SK-N-SH (cell line): ENCODE measurements around the gene GJD3. TPM values are rescaled to one million over a fixed set of nuclear protein-coding genes. Genes with fewer than 3 reads are reported as not detected.

ENCODE experiments used
- CTCF ChIA-PET: fragments of 300-600, 350-600 bp; formaldehyde crosslinking; extraction: SDS; loops from one replicate; lab custom pipeline; 2021; lab: Yijun Ruan, JAX
- POLR2A ChIA-PET: fragments of 350-600 bp; sonication (Branson Sonifier 250); formaldehyde crosslinking; extraction: SDS; loops from one replicate; lab custom pipeline; 2020; ENCODE audit warnings: antibody characterized with exemption, inconsistent platforms; lab: Yijun Ruan, JAX
- DNase-seq: peaks from one replicate; pipeline ENCODE4 v3.0.0; 2012
- H2AFZ ChIP-seq: fragments of 200-600 bp; sonication (generic); 2 replicates; pipeline ENCODE4 v1.8.1; 2016; ENCODE audit warnings: antibody characterized with exemption, mild to moderate bottlenecking, low read depth
- H3F3A ChIP-seq: fragments of 200-600 bp; sonication (generic); replicated peaks from 2 replicates; pipeline ENCODE3; 2016; ENCODE audit warnings: antibody characterized with exemption, mild to moderate bottlenecking; ENCODE audit not compliant: insufficient read depth
- H3K27ac ChIP-seq, 2 experiments: fragments of 200-500 bp in 1 of 2; fragments of 200-600 bp in 1 of 2; sonication (Bioruptor generic) in 1 of 2; sonication (generic), shearing (Covaris generic) in 1 of 2; 2 replicates each; pipeline versions ENCODE4 v1.5.1 to v1.6.1; 2014 to 2016; ENCODE audit warnings: low read depth in 2 of 2, inconsistent platforms in 1 of 2, low read length in 1 of 2, mild to moderate bottlenecking in 1 of 2, mixed read lengths in 1 of 2
- H3K27me3 ChIP-seq: fragments of 200-600 bp; sonication (generic), shearing (Covaris generic); 2 replicates; pipeline ENCODE4 v1.6.1; 2016; ENCODE audit warnings: mixed run types; ENCODE audit not compliant: insufficient read depth
- H3K36me3 ChIP-seq, 2 experiments: fragments of 200-500 bp in 1 of 2; fragments of 200-600 bp in 1 of 2; sonication (Bioruptor generic) in 1 of 2; sonication (generic) in 1 of 2; replicated peaks in 1 of 2; 2 replicates each; pipeline versions ENCODE3 to v1.5.1; 2014 to 2016; ENCODE audit warnings: low read length in 1 of 2, mild to moderate bottlenecking in 1 of 2; ENCODE audit not compliant: insufficient read depth in 2 of 2, control insufficient read depth in 1 of 2
- H3K4me1 ChIP-seq, 2 experiments: fragments of 200-500 bp in 1 of 2; fragments of 200-600 bp in 1 of 2; sonication (Bioruptor generic) in 1 of 2; sonication (generic), shearing (Covaris generic) in 1 of 2; 2 replicates each; pipeline versions ENCODE4 v1.5.1 to v1.6.1; 2014 to 2016; ENCODE audit warnings: low read depth in 1 of 2, low read length in 1 of 2, mixed run types in 1 of 2; ENCODE audit not compliant: insufficient read depth in 2 of 2, control insufficient read depth in 1 of 2
- H3K4me2 ChIP-seq: fragments of 200-600 bp; sonication (generic), shearing (Covaris generic); 2 replicates; pipeline ENCODE4 v1.6.1; 2017; ENCODE audit warnings: mixed run types
- H3K4me3 ChIP-seq, 2 experiments: fragments of 200-500 bp in 1 of 2; fragments of 200-600 bp in 1 of 2; sonication (Bioruptor generic) in 1 of 2; sonication (generic), shearing (Covaris generic) in 1 of 2; 2 replicates each; pipeline versions ENCODE4 v1.5.1 to v1.8.1; 2014 to 2016; ENCODE audit warnings: low read depth in 2 of 2, inconsistent platforms in 1 of 2, low read length in 1 of 2, mild to moderate bottlenecking in 1 of 2, mixed read lengths in 1 of 2, moderate library complexity in 1 of 2
- H3K79me2 ChIP-seq: fragments of 200-600 bp; sonication (generic); 2 replicates; pipeline ENCODE4 v1.8.1; 2017; ENCODE audit warnings: mild to moderate bottlenecking; ENCODE audit not compliant: insufficient read depth
- H3K9ac ChIP-seq: fragments of 200-600 bp; sonication (generic); 2 replicates; pipeline ENCODE4 v1.6.1; 2017; ENCODE audit warnings: mixed run types
- H3K9me2 ChIP-seq: fragments of 200-600 bp; sonication (generic); 2 replicates; pipeline ENCODE4 v1.6.1; 2017; ENCODE audit warnings: mixed run types
- H3K9me3 ChIP-seq: fragments of 200-600 bp; sonication (generic); 2 replicates; pipeline ENCODE4 v1.6.1; 2017; ENCODE audit warnings: mixed run types, mild to moderate bottlenecking, moderate library complexity
- H4K20me1 ChIP-seq: fragments of 200-600 bp; sonication (generic); 2 replicates; pipeline ENCODE4 v1.6.1; 2017; ENCODE audit warnings: mild to moderate bottlenecking, mixed run types; ENCODE audit not compliant: insufficient read depth
- CHD2 ChIP-seq: fragments of 150-350 bp; IDR thresholded peaks from 2 replicates; pipeline ENCODE4 v1.6.1; 2018; ENCODE audit warnings: low read length; ENCODE audit not compliant: partially characterized antibody
- CTCF ChIP-seq: fragments of 200-600 bp; sonication (generic); IDR thresholded peaks from 2 replicates; pipeline ENCODE4 v1.6.1; 2017; ENCODE audit warnings: antibody characterized with exemption, mild to moderate bottlenecking, moderate library complexity
- FOXM1 ChIP-seq: IDR thresholded peaks from 2 replicates; pipeline ENCODE4 v1.4.0; 2012; ENCODE audit warnings: low read depth, mild to moderate bottlenecking
- GABPA ChIP-seq: IDR thresholded peaks from 2 replicates; pipeline ENCODE4 v1.4.0; 2012; ENCODE audit warnings: low read depth, mild to moderate bottlenecking
- IRF3 ChIP-seq: fragments of 150-350 bp; IDR thresholded peaks from 2 replicates; pipeline ENCODE4 v1.6.1; 2016; ENCODE audit warnings: mild to moderate bottlenecking, low read depth, low read length
- NFIC ChIP-seq: IDR thresholded peaks from 2 replicates; pipeline ENCODE4 v1.4.0; 2012; ENCODE audit warnings: borderline replicate concordance
- PBX3 ChIP-seq: IDR thresholded peaks from 2 replicates; pipeline ENCODE4; 2012
- RAD21 ChIP-seq: IDR thresholded peaks from 2 replicates; pipeline ENCODE4 v1.6.1; 2012; ENCODE audit warnings: mild to moderate bottlenecking, low read length
- RCOR1 ChIP-seq: fragments of 150-350 bp; IDR thresholded peaks from 2 replicates; pipeline ENCODE4 v1.6.1; 2017; ENCODE audit warnings: antibody characterized with exemption, low read length
- REST ChIP-seq: IDR thresholded peaks from 2 replicates; pipeline ENCODE4 v1.6.1; 2012; ENCODE audit warnings: mild to moderate bottlenecking, low read depth, low read length, moderate library complexity
- RXRA ChIP-seq: IDR thresholded peaks from 2 replicates; pipeline ENCODE4 v1.4.0; 2012; ENCODE audit warnings: low read depth, mild to moderate bottlenecking, borderline replicate concordance
- USF1 ChIP-seq: IDR thresholded peaks from 2 replicates; pipeline ENCODE4 v1.4.0; 2012; ENCODE audit warnings: low read depth, borderline replicate concordance
- ZBTB33 ChIP-seq: IDR thresholded peaks from 2 replicates; pipeline ENCODE4 v1.4.0; 2012; ENCODE audit warnings: low read depth, borderline replicate concordance
- WGBS: methylation state at CpG from one replicate; pipeline ENCODE4 v1.1.6; 2017; ENCODE audit warnings: low lambda C conversion rate; 5-methylcytosine and 5-hydroxymethylcytosine counted together
- polyA plus RNA-seq, 3 experiments: library from polyadenylated mRNA; depleted of rRNA; stranded (reverse); fragments of >200 nt; gene quantifications; 2 replicates each; pipeline ENCODE4 v1.2.3, GENCODE V29; 2012

GJD3 gene
- polyA plus RNA-seq, 1 of the 3 experiments (the other 2 are of a cell fraction): not detected

GRCh38 chr17:40361063-40361924, 3.2 kb downstream of the GJD3 start (continued):
- TF ChIP-seq USF1: no peak
- TF ChIP-seq RCOR1: no peak
- TF ChIP-seq REST: no peak
- no peak for TF ChIP-seq ZBTB33
- TF ChIP-seq PBX3: no peak
- TF ChIP-seq FOXM1: no peak
- no peak for TF ChIP-seq RXRA
- no peak for TF ChIP-seq NFIC

GRCh38 chr17:40360091-40360490, 4.4 kb downstream of the GJD3 start:
- no peaks in the 10 kb centered on the region; the same call in 1 of the 2 replicates for H3K79me2 ChIP-seq
- H3K27ac ChIP-seq: no peak overlapping the region
- H3K27me3 ChIP-seq: no peaks in the 10 kb centered on the region
- H3K9me3 ChIP-seq: no peaks in the 10 kb centered on the region
- ChIA-PET CTCF (interaction anchor here (0.6 to 57.6 kb wide), 8 partner anchors 21 to 198 kb away, joined by 3 to 1706 read pairs (median 96); partner anchors contain the start of genes CCR7, CDC6, RARA and TOP2A), POLR2A (no interaction called here)
- H3K4me3 ChIP-seq: no peak overlapping the region
- no peak overlapping the region for H3K9ac ChIP-seq
- H3K4me2 ChIP-seq: no peak overlapping the region
- WGBS: 77% methylated on average over 6 of the region's 8 CpGs
- no peaks in the 10 kb centered on the region for H3K9me2 ChIP-seq
- H2AFZ ChIP-seq: no peak overlapping the region
- peaks cover 24% of the 10 kb centered on the region for H3F3A ChIP-seq
- H3K36me3 ChIP-seq: peaks cover 6 to 19% of the 10 kb centered on the region in 2 experiments
- 0 out of 2 replicates have a peak, but pooled peaks cover 3% of the 10 kb centered on the region for H4K20me1 ChIP-seq
- DNase-seq: no peak
- peaks cover 6 to 27% of the 10 kb centered on the region in 2 experiments; a peak in 2 of 4 replicates for H3K4me1 ChIP-seq
- no peak for TF ChIP-seq RAD21
- no peak for TF ChIP-seq GABPA
- TF ChIP-seq REST: no peak
- TF ChIP-seq CHD2: no peak
- no peak for TF ChIP-seq CTCF
- TF ChIP-seq IRF3: no peak
